Mammary epithelial cell (primary cell): ENCODE data around the gene ZNF783.

Experiments used
- EZH2 ChIP-seq: IDR thresholded peaks from 2 replicates; pipeline ENCODE4 v1.6.1; 2012; ENCODE audit warnings: low read length, inconsistent platforms, borderline replicate concordance
- TF ChIP-seq, protein P1 (sequence below), 2 donors: IDR thresholded peaks in 1 of 2; conservative IDR thresholded peaks in 1 of 2; 2 replicates each; pipeline ENCODE4 v1.5.1; 2011 to 2012; ENCODE audit warnings: inconsistent platforms in 2 of 2, low read length in 2 of 2, mild to moderate bottlenecking in 2 of 2, control low read depth in 1 of 2, low read depth in 1 of 2; ENCODE audit not compliant: insufficient read depth in 1 of 2; ENCODE audit errors: extremely low read depth in 1 of 2

DNA sequence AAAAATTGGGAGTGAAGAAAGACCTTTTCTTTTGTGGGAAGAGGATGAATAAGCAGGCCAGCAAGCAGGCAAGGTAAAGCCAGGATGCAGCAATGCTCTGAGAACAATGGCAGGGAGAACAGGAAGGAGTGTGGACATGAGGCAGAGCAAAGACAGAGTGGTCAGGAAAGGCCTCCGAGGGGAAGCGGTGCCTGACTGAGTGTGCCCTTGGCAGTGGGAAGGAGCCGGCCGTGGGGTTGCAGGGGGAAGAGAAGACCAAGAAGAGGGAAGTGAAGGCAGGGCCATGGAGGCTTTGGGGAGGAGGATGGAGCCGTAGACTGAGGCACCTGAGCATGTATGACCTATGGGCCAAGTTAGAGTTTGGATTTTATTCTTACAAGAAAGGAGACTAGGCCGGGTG lies 44.4 kb upstream of the ZNF783 start:
- TF ChIP-seq, protein P1, sequence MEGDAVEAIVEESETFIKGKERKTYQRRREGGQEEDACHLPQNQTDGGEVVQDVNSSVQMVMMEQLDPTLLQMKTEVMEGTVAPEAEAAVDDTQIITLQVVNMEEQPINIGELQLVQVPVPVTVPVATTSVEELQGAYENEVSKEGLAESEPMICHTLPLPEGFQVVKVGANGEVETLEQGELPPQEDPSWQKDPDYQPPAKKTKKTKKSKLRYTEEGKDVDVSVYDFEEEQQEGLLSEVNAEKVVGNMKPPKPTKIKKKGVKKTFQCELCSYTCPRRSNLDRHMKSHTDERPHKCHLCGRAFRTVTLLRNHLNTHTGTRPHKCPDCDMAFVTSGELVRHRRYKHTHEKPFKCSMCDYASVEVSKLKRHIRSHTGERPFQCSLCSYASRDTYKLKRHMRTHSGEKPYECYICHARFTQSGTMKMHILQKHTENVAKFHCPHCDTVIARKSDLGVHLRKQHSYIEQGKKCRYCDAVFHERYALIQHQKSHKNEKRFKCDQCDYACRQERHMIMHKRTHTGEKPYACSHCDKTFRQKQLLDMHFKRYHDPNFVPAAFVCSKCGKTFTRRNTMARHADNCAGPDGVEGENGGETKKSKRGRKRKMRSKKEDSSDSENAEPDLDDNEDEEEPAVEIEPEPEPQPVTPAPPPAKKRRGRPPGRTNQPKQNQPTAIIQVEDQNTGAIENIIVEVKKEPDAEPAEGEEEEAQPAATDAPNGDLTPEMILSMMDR (conservative IDR thresholded peaks at IDR 0.05 in 1 of 2, IDR thresholded peaks at IDR 0.05 in 1 of 2; ENCODE audit: extremely low read depth in 1 of 2, insufficient read depth in 1 of 2, low read depth in 1 of 2, low read length in 2 of 2): no peak
- no peak for TF ChIP-seq EZH2
